ENCODE results near the gene TTC39C.

GRCh38 chr18:24126155-24126961, 111.8 kb downstream of the TTC39C start:
- TF ChIP-seq CTCF (IDR thresholded peaks at IDR 0.05) (no peak), POLR2AphosphoS5 (IDR thresholded peaks at IDR 0.05; ENCODE audit: low read depth, low read length) (no peak), REST (IDR thresholded peaks at IDR 0.05; ENCODE audit: insufficient read depth in 1 of 2, low read depth in 2 of 2, low read length in 1 of 2) (no peak), SIN3A (IDR thresholded peaks at IDR 0.05; ENCODE audit: borderline replicate concordance, insufficient read depth, low read depth, low read length) (no peak)

Measured in Panc1 (cell line).